Kidney (tissue), 14 donors: Measurements from ENCODE around the gene ECI1. TPM values are rescaled to one million over a fixed set of nuclear protein-coding genes. Genes with fewer than 3 reads are reported as not detected.

Experiments
- DNase-seq, 5 donors: peaks; one replicate each; pipeline ENCODE4 v3.0.0-alpha.2; 2013 to 2020
- FAIRE-seq: peaks from 2 replicates; lab custom pipeline; 2012; peaks lifted over from hg19 to GRCh38; lab: Jason Lieb, UNC
- H3K27ac ChIP-seq, 2 donors: one replicate each; pipeline ENCODE4 v1.7.0; 2013; ENCODE audit warnings: low read depth in 2 of 2, low read length in 2 of 2, inconsistent platforms in 1 of 2
- H3K27me3 ChIP-seq: one replicate; pipeline ENCODE4 v1.7.1; 2013; ENCODE audit warnings: low read length, inconsistent platforms; ENCODE audit not compliant: control insufficient read depth, insufficient read depth
- H3K36me3 ChIP-seq, 3 donors: one replicate each; pipeline versions ENCODE4 v1.7.0 to v1.7.1; 2013; ENCODE audit warnings: low read length in 3 of 3, control low read depth in 1 of 3, inconsistent platforms in 1 of 3; ENCODE audit not compliant: insufficient read depth in 3 of 3, control insufficient read depth in 2 of 3
- H3K4me1 ChIP-seq, 3 donors: one replicate each; pipeline versions ENCODE4 v1.7.0 to v1.7.1; 2013; ENCODE audit warnings: low read length in 3 of 3, inconsistent platforms in 1 of 3, low read depth in 1 of 3; ENCODE audit not compliant: control insufficient read depth in 2 of 3, insufficient read depth in 2 of 3
- H3K4me3 ChIP-seq, 3 donors: one replicate each; pipeline versions ENCODE4 v1.7.0 to v1.8.1; 2013; ENCODE audit warnings: low read length in 3 of 3, control low read depth in 1 of 3, inconsistent platforms in 1 of 3
- H3K9ac ChIP-seq, 3 donors: one replicate each; pipeline versions ENCODE4 v1.7.0 to v1.7.1; 2013; ENCODE audit warnings: low read length in 3 of 3, control low read depth in 1 of 3, inconsistent platforms in 1 of 3
- H3K9me3 ChIP-seq, 3 donors: one replicate each; pipeline versions ENCODE4 v1.7.0 to v1.7.1; 2013; ENCODE audit warnings: low read length in 3 of 3, control low read depth in 1 of 3, inconsistent platforms in 1 of 3; ENCODE audit not compliant: control insufficient read depth in 2 of 3, insufficient read depth in 1 of 3
- intact Hi-C: fragments of 100-400 bp; cut with DNase I; formaldehyde crosslinking; loops from one replicate; pipeline ENCODE4 v1.11.1; 2022
- polyA plus RNA-seq: library from polyadenylated mRNA; stranded (reverse); fragments of 350-450 nt; fragmentation: Illumina TruSeq; extraction: RNeasy Lipid Tissue Mini Kit (QIAGEN cat#74804); gene quantifications from one replicate; pipeline ENCODE4 v1.2.3, GENCODE V29; 2014; ENCODE audit warnings: low read depth, low replicate concordance; ENCODE audit not compliant: insufficient read depth
- total RNA-seq: library from RNA; stranded (reverse); fragmentation: NEBNext Ultra II Directional; extraction: Animal tissue kit (Norgen Biotek cat#: 25700); gene quantifications from one replicate; pipeline ENCODE4 v1.2.1, GENCODE V29; 2021
- TF ChIP-seq, protein P1 (sequence below): IDR thresholded peaks from 3 replicates; pipeline ENCODE4 v1.5.1; 2012; ENCODE audit warnings: mild to moderate bottlenecking, moderate library complexity, borderline replicate concordance; ENCODE audit not compliant: insufficient read depth; ENCODE audit errors: extremely low read depth
- donor health status: control.
- donor health status: control.
- donor health status: control.
- donor health status: control.
- donor health status: control.
- donor health status: DM: yes; HTN: yes; CAD: no.
- donor health status: Normal renal cell carcinoma (clear cell type).

Gene ECI1
- total and polyA plus RNA-seq, 2 donors from 2014 or later: 98.1 to 233 TPM

DNA sequence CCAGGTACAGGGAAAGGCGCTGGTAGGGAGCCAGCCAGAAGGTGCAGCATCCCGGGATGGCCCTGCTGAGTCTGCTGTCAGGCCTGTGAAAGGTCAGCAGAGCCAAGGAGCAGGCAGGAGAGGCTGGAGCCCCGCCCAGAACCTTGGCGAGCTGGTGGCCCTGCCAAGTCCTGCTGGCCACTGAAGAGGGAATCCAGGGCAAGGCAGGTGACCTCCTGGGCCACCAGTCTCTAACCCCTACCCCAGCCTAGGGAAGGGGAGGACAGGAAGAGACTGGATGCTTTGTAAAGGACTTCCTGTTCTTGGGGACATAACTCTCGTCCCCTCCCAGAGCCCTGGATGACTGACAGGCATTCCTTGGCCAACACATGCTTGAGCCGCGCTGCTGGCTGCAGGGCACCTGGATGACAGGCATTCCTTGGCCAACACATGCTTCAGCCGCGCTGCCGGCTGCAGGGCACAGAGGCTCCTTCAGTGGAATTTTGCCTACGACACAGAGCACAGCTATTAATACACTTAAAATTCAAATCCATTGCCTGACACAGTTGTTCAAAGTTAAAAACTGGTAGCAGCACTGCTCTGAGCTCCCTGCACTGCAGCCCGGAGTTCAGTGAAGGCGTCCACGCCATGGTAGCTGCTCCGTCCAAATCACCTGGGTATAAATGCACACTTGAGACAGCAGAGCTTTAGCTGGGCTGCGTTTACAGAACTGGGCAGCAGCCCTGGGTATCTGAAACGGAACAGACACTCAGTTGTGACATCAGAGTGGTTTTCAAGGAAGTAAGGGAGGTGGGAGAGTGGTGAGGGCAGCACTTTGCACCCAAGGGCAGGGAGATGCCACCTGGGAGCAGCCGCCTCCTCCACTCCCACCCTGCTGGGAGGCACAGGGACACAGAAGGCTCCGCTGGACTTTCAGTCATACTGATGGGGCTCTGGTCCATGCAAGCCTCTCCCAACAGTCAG is 38.7 kb downstream of the ECI1 start:
- H3K9ac ChIP-seq: peak overlapping the region in 2 of 3 donors; percentile 5 to 44
- no peaks in the 10 kb centered on the region for H3K9me3 ChIP-seq
- FAIRE-seq: no peak

DNA sequence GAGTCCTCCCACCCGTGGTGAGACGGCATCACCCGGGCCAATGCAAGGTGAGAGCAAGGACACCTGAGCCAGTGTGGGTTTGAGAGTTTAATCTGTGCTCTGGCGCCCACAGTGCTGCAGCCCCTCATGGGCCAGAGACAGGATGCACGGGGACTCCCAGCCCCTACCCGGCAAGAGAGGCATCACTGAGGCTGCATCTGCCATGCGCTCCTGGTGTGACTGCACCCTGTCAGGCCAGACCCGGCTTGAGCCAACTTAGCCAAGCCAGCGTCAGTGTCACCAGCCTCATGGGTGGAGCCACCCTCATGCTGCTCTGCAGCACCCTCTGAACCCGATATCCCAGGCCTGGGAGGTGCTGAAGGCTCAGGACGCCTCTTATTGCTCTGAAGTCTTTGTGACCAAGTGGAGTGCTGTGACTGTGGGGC is 39.5 kb downstream of the ECI1 start:
- DNase-seq: peak in 1 of 5 donors; percentile 65
- Histone ChIP-seq H3K27me3 (no peaks in the 10 kb centered on the region), H3K27ac (peak overlapping the region in 1 of 2 donors; percentile 48), H3K9me3 (no peaks in the 10 kb centered on the region), H3K4me1 (peaks cover 0 to 27% (median 15%) of the 10 kb centered on the region in 3 donors), H3K36me3 (peaks cover 0 to 4% (median 0%) of the 10 kb centered on the region in 3 donors), H3K9ac (no peak overlapping the region), H3K4me3 (no peak overlapping the region)
- FAIRE-seq: no peak
- TF ChIP-seq, protein P1, sequence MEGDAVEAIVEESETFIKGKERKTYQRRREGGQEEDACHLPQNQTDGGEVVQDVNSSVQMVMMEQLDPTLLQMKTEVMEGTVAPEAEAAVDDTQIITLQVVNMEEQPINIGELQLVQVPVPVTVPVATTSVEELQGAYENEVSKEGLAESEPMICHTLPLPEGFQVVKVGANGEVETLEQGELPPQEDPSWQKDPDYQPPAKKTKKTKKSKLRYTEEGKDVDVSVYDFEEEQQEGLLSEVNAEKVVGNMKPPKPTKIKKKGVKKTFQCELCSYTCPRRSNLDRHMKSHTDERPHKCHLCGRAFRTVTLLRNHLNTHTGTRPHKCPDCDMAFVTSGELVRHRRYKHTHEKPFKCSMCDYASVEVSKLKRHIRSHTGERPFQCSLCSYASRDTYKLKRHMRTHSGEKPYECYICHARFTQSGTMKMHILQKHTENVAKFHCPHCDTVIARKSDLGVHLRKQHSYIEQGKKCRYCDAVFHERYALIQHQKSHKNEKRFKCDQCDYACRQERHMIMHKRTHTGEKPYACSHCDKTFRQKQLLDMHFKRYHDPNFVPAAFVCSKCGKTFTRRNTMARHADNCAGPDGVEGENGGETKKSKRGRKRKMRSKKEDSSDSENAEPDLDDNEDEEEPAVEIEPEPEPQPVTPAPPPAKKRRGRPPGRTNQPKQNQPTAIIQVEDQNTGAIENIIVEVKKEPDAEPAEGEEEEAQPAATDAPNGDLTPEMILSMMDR: no peak
- intact Hi-C loops: no loop called here

More for the DNA sequence above, 38.7 kb downstream of the ECI1 start:
- peaks cover 0 to 25% (median 15%) of the 10 kb centered on the region in 3 donors for H3K4me1 ChIP-seq
- TF ChIP-seq, protein P1: no peak
- H3K36me3 ChIP-seq: peaks cover 0 to 4% (median 0%) of the 10 kb centered on the region in 3 donors
- H3K27me3 ChIP-seq: no peaks in the 10 kb centered on the region
- H3K4me3 ChIP-seq: peak overlapping the region in 1 of 3 donors; percentile 73
- intact Hi-C loops: no loop called here
- peak overlapping the region; percentile 10 to 48 for H3K27ac ChIP-seq
- DNase-seq: peak in 1 of 5 donors; percentile 80

- DNase-seq (peak in 4 of 5 donors; percentile 41 to 70 (median 53)), FAIRE-seq (no peak)
- H3K4me3 ChIP-seq: no peak within 1 kb of the TSS
- intact Hi-C loops: no loop called here
- H3K36me3 ChIP-seq: peaks cover 0 to 4% (median 0%) of the 10 kb centered on the region in 3 donors
- TF ChIP-seq, protein P1: no peak
- H3K4me1 ChIP-seq: peaks cover 0 to 37% (median 19%) of the 10 kb centered on the region in 3 donors
- H3K27ac ChIP-seq: no peak within 1 kb of the TSS
- no peaks in the 10 kb centered on the region for H3K9me3 ChIP-seq
- H3K27me3 ChIP-seq: no peaks in the 10 kb centered on the region
- H3K9ac ChIP-seq: no peak within 1 kb of the TSS
These were observed 40.7 kb downstream of the ECI1 start, which contains the start of gene BRICD5 for GRCh38 chr16:2210386-2211365. BRICD5 (minus strand) TSS chr16:2210863; CDS start chr16:2210833, 30 bp downstream.
